SKM-1 (cell line): ENCODE measurements around the gene CELSR1.

Experiments used
- DNase-seq: peaks from one replicate; lab custom pipeline; 2025; ENCODE audit not compliant: unreplicated experiment; lab: John Stamatoyannopoulos, UW

CELSR1 gene, protein sequence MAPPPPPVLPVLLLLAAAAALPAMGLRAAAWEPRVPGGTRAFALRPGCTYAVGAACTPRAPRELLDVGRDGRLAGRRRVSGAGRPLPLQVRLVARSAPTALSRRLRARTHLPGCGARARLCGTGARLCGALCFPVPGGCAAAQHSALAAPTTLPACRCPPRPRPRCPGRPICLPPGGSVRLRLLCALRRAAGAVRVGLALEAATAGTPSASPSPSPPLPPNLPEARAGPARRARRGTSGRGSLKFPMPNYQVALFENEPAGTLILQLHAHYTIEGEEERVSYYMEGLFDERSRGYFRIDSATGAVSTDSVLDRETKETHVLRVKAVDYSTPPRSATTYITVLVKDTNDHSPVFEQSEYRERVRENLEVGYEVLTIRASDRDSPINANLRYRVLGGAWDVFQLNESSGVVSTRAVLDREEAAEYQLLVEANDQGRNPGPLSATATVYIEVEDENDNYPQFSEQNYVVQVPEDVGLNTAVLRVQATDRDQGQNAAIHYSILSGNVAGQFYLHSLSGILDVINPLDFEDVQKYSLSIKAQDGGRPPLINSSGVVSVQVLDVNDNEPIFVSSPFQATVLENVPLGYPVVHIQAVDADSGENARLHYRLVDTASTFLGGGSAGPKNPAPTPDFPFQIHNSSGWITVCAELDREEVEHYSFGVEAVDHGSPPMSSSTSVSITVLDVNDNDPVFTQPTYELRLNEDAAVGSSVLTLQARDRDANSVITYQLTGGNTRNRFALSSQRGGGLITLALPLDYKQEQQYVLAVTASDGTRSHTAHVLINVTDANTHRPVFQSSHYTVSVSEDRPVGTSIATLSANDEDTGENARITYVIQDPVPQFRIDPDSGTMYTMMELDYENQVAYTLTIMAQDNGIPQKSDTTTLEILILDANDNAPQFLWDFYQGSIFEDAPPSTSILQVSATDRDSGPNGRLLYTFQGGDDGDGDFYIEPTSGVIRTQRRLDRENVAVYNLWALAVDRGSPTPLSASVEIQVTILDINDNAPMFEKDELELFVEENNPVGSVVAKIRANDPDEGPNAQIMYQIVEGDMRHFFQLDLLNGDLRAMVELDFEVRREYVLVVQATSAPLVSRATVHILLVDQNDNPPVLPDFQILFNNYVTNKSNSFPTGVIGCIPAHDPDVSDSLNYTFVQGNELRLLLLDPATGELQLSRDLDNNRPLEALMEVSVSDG (N-terminal part only)

DNA sequence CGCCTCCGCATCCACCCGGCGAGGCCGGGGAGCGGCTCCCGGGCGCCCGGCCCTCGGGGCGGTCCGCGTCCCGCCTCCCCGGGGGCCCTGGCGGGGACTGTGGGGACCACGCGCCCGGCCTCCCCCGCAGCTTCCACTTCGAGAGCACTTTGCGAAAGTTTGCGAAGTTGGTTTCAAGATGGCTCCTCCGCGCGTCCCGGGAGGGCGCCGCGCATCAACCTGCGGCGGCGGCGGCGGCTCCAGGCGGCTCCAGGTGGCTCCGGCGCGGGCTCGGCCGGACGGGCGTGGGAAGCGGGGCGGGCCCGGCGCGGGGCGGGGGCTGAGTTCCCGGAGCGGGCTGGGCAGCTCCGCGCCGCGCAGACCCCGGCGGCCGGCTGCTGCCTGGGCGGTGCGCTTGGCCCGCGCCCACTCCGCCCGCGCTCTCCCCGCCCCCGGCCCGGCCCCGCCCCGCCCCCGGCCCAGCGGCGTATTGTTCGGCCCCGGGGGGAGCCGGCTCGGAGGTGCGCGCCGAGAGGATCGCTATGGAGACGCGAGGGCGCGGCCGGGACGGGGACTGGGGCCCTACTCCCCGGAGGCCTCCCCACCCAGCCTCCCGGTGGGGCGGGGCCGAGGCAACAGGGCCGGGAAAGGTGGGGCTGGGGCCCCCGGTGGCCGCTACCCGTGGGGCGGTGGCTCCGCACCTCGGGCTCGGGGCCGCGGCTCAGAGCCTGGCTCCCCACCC, at the start of gene CELSR1:
Gene CELSR1 (minus strand): TSS at position 396 of the 721 bp plus-strand sequence. CDS start 450 bp downstream, outside the sequence.
- no peak for DNase-seq

DNA sequence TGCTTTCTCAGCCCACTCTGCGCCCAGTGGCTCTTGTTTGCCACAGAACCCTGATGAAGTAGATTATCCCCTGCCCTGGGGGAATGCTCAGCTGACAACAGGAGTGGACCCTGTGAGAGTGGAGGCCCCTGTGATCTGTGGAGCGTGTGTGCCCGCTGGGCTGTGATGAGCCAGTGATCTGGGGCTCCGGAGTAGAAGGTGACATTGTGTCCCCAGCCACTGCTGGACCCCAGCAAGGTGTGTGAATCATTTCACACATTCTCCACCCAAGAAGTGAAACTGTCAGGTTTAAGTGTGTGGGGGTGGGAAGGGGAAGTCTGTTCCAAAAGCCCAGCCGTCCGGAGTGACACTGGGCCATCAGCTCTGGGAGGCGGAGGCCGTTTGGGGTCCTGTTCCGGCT, 49.6 kb upstream of the CELSR1 start:
- no peak for DNase-seq

DNA sequence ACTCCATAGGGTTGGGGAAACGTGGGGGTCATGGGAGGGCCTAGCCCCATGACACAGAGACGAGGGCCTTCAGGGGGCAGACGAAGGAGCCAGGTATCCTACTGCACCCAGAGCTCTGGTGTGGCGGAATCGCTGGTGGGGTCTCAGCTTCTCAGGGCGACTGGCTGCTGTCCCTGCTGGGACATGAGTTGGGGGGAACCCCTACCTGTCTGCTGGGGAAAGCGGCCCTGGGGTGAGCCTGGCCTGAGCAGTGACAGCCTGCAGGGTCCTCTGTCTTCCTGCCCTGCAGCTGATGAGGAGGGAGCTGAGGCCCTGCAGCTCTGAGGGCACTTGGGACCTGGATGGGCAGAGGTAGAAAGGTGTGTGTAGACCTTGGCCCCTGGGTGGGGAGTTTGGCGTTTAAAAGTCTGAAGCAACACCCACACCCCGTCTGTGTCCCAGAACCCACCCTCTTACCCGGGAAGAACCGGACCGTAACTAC, 49.2 kb upstream of the CELSR1 start:
- DNase-seq: no peak

DNA sequence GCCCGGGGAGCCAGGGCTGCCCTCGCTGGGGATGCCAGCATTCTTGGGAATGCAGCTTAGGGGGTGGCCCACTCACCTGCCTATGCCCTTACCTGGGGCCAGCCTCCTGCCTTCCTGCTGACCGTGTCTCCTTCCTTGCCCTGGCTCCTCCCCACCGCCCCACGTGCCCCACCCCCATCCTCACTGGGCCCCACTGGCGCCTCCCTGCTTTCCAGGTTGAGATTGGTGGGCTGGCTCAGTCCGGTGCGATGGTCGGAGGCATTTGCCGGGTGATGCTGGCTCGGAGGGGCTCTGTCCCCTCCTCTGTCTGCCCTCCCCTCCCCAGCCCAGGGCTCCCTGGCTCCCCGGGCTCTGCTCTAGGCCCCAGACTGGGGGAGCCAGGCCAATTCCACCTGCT, 48.7 kb upstream of the CELSR1 start:
- DNase-seq: no peak

DNA sequence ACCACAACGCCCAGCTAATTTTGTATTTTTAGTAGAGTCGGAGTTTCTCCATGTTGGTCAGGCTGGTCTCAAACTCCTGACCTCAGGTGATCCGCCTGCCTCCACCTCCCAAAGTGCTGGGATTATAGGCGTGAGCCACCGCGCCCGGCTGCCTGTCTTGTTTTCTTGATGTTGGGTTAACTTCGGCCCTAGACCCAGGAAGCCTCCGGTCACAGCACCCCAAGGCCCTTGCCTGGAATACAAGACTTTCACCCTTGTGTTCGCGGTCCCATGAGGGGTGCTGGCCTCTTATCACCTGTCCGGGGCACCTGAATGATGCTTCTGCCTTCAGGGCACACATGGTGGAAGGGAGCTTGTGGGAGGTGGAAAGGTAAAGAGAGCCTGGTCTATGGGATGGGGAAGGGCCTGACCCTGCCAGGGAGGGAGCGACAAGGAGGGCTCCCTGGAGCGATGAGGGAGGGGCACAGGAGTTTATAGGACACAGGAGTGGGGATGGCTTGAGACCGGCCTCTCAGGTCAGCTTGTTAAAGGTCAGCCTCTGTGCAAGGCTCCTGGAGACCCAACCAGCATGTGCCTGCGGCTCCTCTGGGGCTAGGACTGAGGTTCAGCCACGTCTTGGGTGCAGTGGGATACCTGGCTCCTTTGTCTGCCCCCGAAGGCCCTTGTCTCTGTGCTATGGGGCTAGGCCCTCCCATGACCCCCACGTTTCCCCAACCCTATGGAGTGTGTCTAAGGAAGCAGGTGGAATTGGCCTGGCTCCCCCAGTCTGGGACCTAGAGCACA, 48.1 kb upstream of the CELSR1 start:
- no peak for DNase-seq

DNA sequence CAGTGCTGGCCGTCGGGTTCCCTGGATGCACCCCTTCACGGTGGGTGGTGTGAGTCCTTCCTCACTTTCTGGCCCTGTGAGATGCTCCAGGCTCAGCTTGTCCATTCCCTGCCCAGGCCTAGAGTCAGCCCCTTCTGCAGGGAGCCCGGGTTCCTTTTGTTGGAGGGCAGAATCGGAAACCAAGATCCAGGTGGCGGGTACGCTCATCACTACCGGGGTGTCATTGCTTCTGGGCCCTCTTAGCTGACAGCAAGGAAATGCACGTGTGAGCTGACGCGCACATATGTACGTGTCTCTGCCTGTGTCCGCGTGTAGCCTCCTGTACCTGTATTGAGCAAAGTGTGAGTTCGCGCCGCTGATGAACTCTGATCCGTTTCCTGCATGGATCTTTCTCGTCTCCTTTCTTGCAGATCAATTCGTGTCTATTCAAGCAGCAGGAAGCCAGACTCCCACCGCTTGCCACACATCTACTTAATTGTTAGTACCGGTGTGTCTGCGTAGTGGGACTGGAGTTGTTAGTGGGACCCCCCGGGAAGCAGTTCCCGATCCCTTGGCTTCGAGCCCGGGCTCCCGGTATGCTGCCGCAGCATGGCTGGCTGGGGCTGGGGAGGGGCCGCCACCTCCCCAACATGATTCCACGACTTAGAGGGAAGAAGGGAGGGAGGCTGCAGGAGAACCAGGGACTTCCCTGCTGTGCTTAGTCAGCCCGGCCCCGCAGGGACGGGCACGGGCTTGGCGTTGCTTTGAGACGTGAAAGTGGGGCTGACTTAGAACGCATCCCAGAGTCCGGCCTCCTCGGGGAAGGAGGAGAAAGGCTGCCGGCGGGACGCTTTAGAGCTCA, 46.9 kb upstream of the CELSR1 start:
- DNase-seq: no peak

DNA sequence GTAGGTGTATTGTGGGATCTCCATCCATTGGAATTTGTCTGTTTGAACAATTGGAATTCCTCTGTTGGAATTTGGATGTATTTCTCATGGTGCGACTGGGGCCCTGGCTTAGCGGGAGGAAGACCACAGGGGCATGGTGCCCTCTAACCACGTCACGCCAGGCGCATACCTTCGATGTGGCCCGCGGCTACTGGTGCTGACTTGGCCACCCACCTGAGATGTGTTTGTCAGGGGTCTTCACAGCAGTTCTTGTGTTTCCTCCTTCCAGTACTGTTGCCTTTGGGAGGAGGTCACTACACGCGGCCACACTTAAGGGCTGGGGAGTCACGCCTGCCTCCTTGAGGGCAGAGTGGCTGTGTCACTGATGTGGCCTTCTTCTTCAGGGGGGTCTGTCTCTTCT, 46.2 kb upstream of the CELSR1 start:
- no peak for DNase-seq

DNA sequence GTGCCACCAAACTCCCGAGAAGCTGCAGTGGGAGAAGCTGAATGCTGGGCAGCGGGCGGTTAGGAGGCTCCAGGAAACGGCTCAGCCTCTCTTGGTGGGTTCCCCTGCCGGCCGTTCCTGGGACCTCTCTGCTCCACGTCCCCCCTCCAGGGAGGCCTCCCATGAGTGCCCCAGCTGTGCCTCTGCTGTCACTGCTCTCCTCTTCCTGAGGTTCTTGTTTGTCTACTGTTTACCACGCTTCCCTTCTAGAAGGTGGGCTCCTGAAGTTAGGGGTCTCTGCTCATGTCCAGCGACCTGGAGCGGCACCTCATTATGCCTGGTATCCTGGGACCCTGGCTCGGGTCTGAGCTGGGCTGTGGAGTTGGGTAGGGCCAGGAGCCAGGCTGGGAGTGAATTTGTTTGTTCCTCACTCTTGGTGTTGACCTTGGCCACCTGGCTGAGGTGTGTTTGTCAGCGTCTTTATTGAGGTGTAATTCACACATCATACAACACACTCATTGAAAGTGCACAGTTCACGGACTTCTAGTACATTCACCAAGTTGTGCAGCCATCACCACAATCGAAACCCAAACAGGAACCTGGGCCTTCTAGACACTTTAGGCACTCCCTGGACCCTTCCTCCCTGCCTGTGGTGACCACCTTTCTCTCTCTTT, 45.0 kb upstream of the CELSR1 start:
- no peak for DNase-seq

DNA sequence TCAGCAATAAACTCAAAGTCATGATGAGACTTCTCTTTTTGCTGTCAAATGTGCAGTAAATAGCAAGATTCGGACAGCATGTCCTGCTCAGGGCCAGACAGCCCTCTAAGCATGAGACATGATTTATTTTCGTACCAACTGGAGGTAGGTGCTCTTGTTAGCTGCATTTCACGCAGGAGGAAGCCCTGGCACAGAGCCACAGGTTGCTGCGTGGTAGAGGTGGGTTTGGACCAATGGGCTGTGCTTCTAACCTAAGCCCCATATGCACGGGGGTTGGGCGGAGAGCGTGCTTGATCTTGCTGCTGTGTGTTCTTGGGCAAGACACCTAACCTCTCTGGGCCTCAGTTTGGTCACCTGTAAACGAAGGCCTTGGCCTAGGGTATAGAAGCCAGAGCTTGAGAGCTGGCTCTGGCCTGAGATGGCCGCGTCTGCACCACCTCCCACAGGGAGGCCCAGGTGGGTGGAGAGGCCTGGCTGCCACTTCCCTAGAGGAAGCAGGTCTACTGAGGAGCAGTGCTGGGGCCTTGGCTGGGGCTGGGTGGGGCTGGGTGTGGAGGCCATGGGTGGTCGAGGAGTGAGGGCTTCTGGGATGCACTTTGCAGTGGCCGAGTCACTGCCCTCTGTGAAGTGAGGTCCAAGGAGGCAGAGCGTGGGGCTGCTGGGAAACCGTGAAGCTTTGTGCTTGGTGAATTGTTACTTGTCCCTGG, 44.3 kb upstream of the CELSR1 start:
- DNase-seq: no peak

DNA sequence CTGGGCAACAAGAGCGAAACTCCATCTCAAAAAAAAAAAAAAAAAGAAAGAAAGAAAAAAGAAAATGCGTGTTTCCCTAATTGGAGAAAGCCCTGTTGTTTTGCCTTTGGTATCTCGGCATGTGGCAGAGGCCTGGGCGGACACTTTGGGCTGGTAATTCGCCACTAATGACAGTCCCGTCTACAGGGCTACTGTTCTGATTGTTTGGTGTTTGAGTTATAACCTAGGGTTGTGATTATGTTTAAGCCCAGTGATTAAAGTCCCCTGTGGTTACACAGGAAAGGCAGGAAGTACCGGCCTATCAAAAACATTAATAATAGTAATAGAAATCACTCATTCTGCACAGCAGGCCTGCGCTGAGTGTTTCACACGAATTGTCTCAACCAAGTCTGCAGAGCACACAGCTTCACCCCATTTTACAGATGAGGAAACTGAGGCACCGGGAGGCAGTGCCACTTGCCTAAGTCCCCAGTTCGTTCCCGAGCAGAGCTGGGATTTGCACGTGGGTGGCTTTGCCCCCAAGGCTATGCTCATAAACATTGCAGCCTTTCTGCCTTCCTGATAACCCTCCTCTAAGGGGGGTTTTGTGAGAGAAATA, 43.6 kb upstream of the CELSR1 start:
- DNase-seq: no peak

DNA sequence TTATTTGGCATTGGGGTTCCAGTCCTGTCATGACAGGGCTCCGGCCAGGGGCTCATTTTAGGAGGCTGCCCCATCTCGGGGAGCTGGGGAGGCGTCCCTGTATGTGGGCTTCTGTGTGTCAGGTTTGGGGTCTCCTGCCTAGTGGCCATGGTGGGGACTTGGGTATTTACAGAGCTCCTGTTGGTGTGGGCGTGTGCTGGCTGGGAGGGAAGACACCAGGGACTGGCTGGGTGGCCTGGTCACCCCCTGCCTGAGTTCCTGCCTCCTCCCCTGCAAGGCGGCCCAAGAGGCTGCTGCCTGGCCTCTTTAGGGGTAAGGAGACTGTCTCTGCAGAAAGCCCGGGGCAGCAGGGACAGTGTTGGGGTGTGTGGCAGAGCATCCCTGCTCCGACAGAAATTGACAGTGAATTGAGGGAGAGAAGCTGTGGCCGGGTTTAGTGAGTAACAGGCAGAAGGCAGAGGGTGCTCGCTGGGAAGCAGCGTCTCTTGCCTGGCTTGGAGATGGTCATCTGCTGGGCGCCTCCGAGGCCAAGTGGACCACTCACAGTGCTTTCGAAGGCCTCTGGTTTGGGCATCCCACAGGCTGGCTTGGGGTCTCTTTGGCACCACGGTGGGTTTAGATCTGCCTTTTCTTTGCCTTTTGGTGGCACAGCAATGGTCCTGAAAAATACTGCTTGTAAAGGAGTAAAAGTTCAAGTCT, 42.5 kb upstream of the CELSR1 start:
- no peak for DNase-seq

DNA sequence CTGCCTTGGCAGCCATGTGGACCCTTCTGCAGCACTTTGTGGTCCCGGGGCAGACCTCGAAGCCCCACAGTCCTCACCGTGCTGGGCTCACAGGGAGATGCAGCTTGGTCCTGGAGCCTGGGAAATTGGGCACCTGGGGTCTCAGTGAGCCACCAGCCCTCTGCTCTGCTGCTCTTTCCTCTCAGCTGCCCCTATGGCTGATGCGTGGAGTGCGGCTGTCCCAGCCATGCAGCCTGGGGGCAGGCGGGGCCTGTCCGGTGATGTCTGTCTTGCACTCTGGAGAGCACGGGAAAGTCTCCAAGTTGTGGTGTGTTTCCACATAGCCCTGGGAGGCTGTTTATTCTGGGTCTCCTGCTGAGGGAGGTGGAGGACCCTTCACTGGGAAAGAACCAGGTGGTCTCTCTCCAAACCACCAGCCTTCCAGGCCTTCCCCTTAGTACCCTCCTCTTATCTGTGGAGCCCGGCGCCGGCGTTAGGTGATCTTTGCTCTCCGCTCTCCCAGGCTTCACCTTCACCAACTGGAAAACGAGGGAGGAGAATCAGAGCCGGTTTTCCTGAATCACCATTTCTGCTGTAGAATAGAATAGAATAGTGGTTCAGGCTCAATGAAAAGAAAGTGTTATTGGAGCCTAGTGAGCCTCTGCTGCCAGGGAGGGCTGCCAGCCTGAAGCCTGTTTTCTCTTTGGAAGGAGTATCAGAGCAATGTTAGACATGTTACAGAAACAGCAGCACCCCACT, 41.6 kb upstream of the CELSR1 start:
- DNase-seq: no peak

DNA sequence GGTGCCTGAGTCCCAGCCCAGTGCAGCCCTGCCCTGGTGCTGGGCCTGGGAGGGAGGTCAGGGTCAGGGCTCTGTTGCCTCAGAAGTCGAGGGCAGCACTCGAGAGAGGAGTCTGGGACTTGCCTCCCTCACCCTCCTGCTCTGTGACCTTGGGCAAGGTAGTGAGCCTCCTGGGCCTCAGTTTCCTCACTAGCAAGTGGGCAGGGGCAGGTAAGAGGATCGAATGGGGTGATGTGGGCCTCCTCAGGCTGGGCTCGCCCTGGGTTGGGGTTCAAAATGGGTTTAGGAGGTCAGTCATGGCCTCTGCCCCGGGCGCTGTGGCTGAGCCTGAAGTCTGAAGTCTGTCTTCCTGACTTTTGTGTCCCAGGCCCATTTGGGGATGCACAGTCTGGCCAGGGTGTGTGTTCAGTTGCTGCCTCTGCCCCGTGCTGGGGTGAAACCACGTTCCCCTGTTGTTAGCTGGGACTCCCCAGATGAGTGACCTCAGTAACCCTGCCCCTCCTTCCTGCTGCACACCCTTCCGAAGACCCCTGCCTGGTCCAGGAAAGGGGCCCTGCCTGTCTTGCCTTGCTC, 40.9 kb upstream of the CELSR1 start:
- no peak for DNase-seq

DNA sequence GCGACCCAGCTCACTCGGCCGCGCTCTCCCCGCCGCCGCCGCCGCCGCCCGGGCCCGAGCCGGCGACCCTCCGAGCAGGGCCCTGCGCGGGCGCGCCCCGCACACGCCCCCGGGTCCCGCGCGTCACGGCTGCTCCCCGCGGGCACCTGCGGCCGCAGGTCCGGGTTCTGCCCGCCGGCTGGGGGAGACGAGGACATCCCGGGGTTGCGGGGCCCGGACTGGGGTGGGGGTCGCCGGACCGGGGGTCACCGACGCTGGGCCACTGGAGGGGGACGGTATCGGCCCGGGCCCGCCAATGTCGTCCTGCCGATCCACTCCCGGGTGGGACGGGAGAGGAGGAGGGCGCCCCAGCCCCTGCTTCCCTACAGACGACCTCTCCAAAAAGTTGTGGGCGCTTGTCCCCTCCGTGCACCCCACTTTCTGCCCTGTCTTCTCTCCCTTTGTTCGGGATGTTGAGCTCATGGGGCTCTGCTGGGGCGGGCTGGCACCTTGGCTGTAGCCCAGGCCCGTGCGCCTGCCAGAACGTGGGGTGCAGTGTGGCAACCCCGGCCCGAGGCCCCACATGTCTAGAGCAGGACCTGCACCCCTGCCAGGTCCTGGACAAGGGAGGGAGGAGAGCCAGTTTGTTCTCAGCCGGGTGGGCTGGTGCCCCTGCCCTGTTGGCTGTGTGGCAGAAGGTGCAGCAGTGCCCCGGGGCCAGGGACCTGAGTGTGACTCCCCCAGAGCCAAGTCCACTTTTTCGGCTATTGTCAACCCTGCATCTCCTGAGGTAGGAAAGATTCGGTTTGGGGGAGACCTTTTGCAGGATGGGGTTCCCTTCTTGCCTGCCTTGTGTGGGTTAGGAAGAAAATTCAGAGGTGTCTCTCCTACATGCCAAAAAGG, 40.2 kb upstream of the CELSR1 start:
- no peak for DNase-seq
